ENCODE measurements around the gene VPS33A. TPM values are rescaled to one million over a fixed set of nuclear protein-coding genes. Genes with fewer than 3 reads are reported as not detected.
A peak's percentile ranks its signal among the peaks of the same experiment; 100 is the strongest.

The VPS33A gene
- total and polyA plus RNA-seq, 2 of the 13 experiments (the other 11 are each of a cell fraction or from before 2014, with no cell fraction given), result 11.0 to 43.6 TPM

DNA sequence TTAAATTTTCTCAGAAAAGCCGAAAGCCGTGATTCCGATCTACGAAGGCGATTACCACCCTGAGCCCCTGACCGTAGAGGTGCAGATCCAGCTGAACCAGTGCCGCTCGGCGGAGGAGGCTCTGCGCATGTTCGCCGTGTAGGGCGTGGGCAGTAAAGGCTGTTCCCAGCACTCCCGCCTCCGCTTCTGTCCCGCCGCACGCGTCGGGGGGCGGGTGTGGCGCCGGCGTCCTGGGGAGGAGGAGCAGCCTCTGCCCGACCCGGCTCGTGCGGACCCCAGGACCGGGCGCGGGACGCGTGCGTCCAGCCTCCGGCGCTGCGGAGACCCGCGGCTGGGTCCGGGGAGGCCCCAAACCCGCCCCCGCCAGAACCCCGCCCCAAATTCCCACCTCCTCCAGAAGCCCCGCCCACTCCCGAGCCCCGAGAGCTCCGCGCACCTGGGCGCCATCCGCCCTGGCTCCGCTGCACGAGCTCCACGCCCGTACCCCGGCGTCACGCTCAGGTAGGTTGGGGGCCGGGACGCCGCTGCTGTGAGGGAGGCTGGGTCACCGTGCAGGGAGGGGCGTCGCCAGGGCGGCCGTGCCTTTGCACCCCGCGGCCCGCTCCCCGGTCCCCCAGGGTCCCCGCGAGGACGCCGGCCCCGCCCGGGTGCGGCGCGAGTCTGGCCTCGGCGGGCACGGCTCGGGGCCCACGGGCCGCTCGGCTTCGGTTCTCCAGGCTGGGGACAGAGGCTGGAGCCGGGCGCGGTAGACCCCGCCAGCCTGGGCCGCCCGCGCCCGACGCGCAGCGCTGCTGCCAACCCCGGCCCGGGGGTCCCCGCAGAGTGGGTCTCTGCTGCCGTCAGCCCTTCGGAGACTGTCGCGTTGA lies 62.8 kb downstream of the VPS33A start, which contains the start of gene B3GNT4:
Gene B3GNT4 (plus strand): TSS at position 409 of the 866 bp plus-strand sequence. CDS start 910 bp downstream, outside the sequence.
- intact Hi-C loops (cut with micrococcal nuclease; ENCODE audit: unreplicated experiment) (no loop called here), in situ Hi-C loops (cut with HindIII; ENCODE audit: extremely low pct_ligation_motif_present, low pct_unique_long_range_greater_than_20kb) (no loop called here)
- POLR2A ChIA-PET, result interaction anchor here (1.3 kb wide), 1 partner anchor 22 kb away, joined by 6 read pairs; the partner anchor contains the start of gene DIABLO
- H3K9me3 ChIP-seq (ENCODE audit: low read length), result no peaks in the 10 kb centered on the region
- H2AFZ ChIP-seq (ENCODE audit: low read length), result no peak within 1 kb of the TSS
- no peak within 1 kb of the TSS for H3K9ac ChIP-seq (ENCODE audit: insufficient read depth, low read depth, low read length)
- peak within 1 kb of the TSS; percentile 96 for H3K4me2 ChIP-seq (ENCODE audit: low read depth, low read length)
- H3K36me3 ChIP-seq (replicated peaks in 1 of 2; ENCODE audit: control insufficient read depth in 1 of 2, insufficient read depth in 2 of 2, low read length in 2 of 2), result peaks cover 6 to 14% of the 10 kb centered on the region in 2 experiments
- FAIRE-seq (no peak), DNase-seq (ENCODE audit: low spot score) (no peak), ATAC-seq (peak; percentile 33)
- peak within 1 kb of the TSS; percentile 37 to 76 (median 49) for H3K4me3 ChIP-seq (replicated peaks in 1 of 3; ENCODE audit: insufficient read depth in 1 of 3, low read depth in 2 of 3, low read length in 3 of 3)
- H4K20me1 ChIP-seq (ENCODE audit: insufficient read depth, low read length), result 0 out of 2 replicates have a peak, but pooled peaks cover 2% of the 10 kb centered on the region
- H3K27me3 ChIP-seq (ENCODE audit: control insufficient read depth in 1 of 2, insufficient read depth in 2 of 2, low read length in 2 of 2), result peaks cover 6 to 61% of the 10 kb centered on the region in 2 experiments
- H3K4me1 ChIP-seq (ENCODE audit: insufficient read depth, low read length), result peaks cover 38% of the 10 kb centered on the region
- no peak within 1 kb of the TSS for H3K27ac ChIP-seq (ENCODE audit: extremely low read length, insufficient read depth, low read length)
- no peaks in the 10 kb centered on the region for H3K79me2 ChIP-seq (ENCODE audit: insufficient read depth, low read length)
- 20% methylated on average over 1 of the region's 104 CpGs for WGBS (ENCODE audit: low lambda C conversion rate)
- CTCF ChIA-PET (ENCODE audit: low intra/inter-chr PET ratio, low total read pairs), result no interaction called here
- BruUV-seq (replicated peaks), result no TSS peak
- no peak for TF ChIP-seq ZNF281 (CRISPR knock-in tag; IDR thresholded peaks at IDR 0.05; ENCODE audit: borderline replicate concordance)
- TF ChIP-seq, protein P1, sequence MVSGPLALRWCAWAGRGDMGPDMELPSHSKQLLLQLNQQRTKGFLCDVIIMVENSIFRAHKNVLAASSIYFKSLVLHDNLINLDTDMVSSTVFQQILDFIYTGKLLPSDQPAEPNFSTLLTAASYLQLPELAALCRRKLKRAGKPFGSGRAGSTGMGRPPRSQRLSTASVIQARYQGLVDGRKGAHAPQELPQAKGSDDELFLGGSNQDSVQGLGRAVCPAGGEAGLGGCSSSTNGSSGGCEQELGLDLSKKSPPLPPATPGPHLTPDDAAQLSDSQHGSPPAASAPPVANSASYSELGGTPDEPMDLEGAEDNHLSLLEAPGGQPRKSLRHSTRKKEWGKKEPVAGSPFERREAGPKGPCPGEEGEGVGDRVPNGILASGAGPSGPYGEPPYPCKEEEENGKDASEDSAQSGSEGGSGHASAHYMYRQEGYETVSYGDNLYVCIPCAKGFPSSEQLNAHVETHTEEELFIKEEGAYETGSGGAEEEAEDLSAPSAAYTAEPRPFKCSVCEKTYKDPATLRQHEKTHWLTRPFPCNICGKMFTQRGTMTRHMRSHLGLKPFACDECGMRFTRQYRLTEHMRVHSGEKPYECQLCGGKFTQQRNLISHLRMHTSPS (CRISPR knock-in tag; IDR thresholded peaks at IDR 0.05; ENCODE audit: low read depth), result no peak
- TF ChIP-seq, protein P2, sequence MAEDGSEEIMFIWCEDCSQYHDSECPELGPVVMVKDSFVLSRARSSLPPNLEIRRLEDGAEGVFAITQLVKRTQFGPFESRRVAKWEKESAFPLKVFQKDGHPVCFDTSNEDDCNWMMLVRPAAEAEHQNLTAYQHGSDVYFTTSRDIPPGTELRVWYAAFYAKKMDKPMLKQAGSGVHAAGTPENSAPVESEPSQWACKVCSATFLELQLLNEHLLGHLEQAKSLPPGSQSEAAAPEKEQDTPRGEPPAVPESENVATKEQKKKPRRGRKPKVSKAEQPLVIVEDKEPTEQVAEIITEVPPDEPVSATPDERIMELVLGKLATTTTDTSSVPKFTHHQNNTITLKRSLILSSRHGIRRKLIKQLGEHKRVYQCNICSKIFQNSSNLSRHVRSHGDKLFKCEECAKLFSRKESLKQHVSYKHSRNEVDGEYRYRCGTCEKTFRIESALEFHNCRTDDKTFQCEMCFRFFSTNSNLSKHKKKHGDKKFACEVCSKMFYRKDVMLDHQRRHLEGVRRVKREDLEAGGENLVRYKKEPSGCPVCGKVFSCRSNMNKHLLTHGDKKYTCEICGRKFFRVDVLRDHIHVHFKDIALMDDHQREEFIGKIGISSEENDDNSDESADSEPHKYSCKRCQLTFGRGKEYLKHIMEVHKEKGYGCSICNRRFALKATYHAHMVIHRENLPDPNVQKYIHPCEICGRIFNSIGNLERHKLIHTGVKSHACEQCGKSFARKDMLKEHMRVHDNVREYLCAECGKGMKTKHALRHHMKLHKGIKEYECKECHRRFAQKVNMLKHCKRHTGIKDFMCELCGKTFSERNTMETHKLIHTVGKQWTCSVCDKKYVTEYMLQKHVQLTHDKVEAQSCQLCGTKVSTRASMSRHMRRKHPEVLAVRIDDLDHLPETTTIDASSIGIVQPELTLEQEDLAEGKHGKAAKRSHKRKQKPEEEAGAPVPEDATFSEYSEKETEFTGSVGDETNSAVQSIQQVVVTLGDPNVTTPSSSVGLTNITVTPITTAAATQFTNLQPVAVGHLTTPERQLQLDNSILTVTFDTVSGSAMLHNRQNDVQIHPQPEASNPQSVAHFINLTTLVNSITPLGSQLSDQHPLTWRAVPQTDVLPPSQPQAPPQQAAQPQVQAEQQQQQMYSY (CRISPR knock-in tag; IDR thresholded peaks at IDR 0.05), result no peak
- no peak for TF ChIP-seq PAX8 (CRISPR knock-in tag; IDR thresholded peaks at IDR 0.05; ENCODE audit: borderline replicate concordance)
- TF ChIP-seq SNAPC2 (CRISPR knock-in tag; IDR thresholded peaks at IDR 0.05), result no peak
- TF ChIP-seq ZMAT3 (CRISPR knock-in tag; conservative IDR thresholded peaks at IDR 0.05), result no peak
- no peak for TF ChIP-seq ZNF224 (CRISPR knock-in tag; IDR thresholded peaks at IDR 0.05)
- TF ChIP-seq ZNF546 (CRISPR knock-in tag; conservative IDR thresholded peaks at IDR 0.05), result peak; percentile 41; the same call in 1 of the 2 replicates
- no peak for TF ChIP-seq GTF2F1 (IDR thresholded peaks at IDR 0.05; ENCODE audit: low read length)
- TF ChIP-seq GPN1 (CRISPR knock-in tag; IDR thresholded peaks at IDR 0.05; ENCODE audit: borderline replicate concordance), result no peak
- no peak for TF ChIP-seq HHEX (CRISPR knock-in tag; IDR thresholded peaks at IDR 0.05)
- no peak for TF ChIP-seq NFYC (CRISPR knock-in tag; IDR thresholded peaks at IDR 0.05)
- TF ChIP-seq ZKSCAN1 (IDR thresholded peaks at IDR 0.05; ENCODE audit: low read length), result no peak
- TF ChIP-seq, protein P3, sequence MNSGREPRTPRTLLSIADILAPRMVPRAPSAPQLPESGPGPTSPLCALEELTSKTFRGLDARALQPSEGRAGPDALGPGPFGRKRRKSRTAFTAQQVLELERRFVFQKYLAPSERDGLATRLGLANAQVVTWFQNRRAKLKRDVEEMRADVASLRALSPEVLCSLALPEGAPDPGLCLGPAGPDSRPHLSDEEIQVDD (CRISPR knock-in tag; IDR thresholded peaks at IDR 0.05; ENCODE audit: borderline replicate concordance), result no peak

Data from HepG2 (cell line).